GM21619 (cell line): Measurements from ENCODE around the gene SLC12A6.
"Not testable (repeated sequence)": the region's sequence is repeated elsewhere in the genome, so short reads cannot be mapped to it uniquely, and the experiment has no call there.

ENCODE experiments used
- ATAC-seq: cut with Tn5 transposase; IDR thresholded peaks from one replicate; pipeline ENCODE4 v1.9.1; 2021; ENCODE audit not compliant: unreplicated experiment

The SLC12A6 gene

DNA sequence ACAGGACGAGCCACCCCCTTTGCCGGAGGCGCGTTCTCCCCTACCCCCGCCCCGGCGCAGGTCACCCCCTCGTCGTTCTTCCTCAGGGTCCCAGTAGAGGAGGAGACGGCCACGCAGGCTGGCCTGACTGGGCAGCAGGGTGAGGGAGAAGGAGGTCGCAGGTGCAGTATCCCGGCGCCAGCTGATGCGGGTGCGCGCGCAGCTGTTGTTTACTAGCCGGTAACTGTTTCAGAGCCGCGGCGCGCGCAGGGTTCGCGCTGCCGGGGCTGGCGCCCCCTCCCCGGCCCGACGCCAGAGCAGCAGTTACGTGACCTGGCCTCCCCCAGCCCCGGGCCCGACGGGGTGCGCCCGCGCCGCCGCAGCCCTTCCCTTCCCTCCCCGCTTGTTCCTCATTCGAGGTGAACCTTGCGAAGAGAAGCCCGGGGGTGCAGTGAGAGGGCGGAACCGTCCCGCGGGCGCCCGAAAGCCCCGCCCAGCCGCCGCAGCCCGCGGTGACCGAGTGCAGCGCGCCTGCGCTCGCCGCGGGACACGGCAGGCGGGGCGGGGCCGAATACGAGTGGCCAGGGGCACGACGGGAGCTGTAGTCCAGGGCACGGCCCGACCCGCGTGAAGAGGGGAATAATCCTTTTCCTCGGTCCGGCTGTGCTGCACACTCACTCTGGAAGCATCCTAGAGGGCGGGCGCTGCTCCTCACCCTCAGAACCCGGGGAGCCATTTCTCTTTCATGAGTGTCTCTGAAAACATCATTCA lies at the start of gene SLC12A6:
Gene SLC12A6, minus strand, starts transcription at position 225 of the 750 bp plus-strand sequence. CDS start 1,101 bp downstream, outside the sequence.
- ATAC-seq: peak; percentile 70

GRCh38 chr15:34381829-34382521 lies 44.4 kb upstream of the SLC12A6 start:
- ATAC-seq: not testable (repeated sequence)

GRCh38 chr15:34380491-34380890 lies 42.9 kb upstream of the SLC12A6 start:
- ATAC-seq: not testable (repeated sequence)

DNA sequence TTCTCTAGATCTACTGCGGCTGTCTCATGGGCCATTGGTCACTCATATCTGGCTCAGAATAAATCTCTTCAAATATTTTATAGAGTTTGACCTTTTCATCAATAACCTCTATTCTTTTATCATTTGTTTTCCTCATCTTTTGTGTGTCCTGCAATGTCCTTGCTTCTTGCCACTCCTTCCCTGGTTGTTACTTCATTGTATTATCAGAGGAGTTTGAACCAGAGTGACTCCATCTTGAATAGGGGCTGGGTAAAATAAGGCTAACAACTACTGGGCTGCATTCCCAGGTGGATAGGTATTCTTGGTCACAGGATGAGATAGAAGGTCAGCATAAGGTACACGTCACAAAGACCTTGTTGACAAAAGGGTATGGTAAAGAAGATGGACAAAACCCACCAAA lies 39.3 kb upstream of the SLC12A6 start:
- no peak for ATAC-seq

- not testable (repeated sequence) for ATAC-seq
These were observed 38.0 kb upstream of the SLC12A6 start for GRCh38 chr15:34375541-34375940.

DNA sequence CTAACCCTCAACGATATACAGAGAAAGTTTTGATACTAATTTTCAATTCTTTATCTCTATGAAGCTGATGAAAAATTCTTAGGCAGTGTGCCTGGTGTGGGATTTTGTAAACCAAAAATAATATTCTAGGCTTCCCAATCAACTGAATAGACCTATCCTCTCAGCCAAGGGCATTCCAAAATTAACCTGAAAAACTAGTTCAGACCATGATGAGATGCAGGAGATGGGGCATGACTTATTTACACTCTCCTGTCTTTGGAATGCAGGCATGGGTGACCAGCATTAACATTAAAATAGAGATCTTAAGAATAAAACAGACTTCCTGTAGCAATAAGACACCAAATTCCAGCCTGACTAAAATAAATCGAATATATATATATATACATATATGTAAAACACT lies 37.2 kb upstream of the SLC12A6 start:
- ATAC-seq: no peak

DNA sequence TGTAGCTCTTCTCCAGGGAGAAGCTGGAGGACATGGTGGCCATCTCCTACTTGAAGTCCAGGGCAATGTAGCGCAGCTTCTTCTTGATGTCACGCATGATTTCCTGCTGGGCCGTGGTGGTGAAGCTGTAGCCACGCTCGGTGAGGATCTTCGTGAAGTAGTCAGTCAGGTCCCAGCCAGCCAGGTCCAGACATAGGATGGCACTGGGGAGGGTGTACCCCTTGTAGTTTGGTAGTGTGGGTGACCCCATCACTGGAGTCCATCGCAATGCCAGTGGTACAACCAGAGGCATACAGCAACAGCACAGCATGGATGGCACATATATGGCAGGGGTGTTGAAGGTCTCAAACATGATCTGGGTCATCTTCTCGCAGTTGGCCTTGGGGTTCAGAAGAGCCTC lies 36.4 kb upstream of the SLC12A6 start:
- ATAC-seq: no peak

GRCh38 chr15:34370643-34371042 lies 33.1 kb upstream of the SLC12A6 start:
- no peak for ATAC-seq

DNA sequence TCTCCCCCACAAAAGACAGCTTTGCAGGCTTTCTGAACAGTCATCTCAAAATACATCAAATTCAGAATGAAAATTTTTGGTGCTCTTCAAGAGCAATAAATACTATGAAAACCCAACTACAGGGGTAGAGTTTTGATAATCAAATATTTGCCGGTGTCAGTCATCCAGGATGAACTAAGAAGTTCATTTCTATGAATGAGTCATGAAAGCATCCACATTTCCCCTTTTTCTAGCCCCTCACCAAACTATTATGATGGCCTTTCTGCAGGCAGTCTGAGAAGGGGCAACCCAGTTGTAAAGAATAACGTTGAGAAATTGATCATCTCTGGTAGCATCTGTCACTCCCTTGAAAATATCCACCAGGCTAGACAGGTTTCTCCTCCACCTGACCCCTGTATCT lies 32.5 kb upstream of the SLC12A6 start:
- no peak for ATAC-seq

DNA sequence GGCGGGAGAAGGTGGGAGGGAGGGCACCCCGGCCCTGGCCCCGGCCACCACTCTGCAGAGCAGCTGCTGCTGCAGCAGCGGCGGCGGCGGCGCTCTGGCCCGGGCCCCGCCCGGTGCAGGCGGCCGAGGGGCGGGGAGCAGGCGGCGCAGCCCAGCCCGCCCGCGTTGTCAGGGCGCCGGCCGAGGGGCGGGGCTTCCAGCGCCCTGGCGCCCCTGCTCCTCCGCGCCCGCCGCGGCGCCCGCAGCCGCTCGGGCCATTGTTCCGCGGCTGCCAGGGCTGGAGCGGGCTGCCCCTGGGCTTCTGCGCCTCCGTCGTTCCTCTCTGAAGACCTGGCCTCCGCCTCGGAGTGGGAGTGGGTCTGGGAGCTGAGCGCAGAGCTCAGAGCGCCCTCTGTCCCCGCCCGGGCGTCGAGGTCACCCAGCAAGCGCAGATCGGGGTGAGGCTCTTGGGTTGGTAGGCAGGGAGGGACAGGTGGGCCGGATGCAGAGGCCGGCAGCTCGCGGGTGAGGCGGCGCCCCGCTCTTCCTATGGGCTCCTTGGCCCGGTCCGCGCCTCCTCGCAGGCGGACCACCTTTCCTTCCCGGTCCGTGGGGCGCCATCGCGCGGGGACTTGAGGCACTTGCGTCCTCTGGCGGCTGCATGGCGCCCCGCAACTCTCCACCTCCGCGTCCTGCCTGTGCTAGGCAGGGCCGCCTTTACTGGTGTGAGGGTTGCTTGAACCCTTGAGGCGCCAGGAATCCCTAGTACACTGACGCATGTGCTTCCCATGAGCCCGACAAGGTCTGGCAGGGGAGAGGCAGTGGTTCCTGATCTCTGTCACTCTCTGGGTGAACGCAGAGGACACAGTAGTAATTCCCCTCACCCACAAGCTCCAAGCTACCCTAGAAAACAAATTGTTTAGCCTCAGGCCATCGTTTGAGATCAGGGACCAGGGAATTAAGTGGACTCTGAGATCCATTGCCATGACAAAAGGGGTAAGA lies 29.8 kb upstream of the SLC12A6 start, which contains the start of gene LPCAT4:
Gene LPCAT4, minus strand, starts transcription at position 96 of the 981 bp plus-strand sequence. CDS start 96 bp downstream, outside the sequence.
- peak; percentile 70 for ATAC-seq

DNA sequence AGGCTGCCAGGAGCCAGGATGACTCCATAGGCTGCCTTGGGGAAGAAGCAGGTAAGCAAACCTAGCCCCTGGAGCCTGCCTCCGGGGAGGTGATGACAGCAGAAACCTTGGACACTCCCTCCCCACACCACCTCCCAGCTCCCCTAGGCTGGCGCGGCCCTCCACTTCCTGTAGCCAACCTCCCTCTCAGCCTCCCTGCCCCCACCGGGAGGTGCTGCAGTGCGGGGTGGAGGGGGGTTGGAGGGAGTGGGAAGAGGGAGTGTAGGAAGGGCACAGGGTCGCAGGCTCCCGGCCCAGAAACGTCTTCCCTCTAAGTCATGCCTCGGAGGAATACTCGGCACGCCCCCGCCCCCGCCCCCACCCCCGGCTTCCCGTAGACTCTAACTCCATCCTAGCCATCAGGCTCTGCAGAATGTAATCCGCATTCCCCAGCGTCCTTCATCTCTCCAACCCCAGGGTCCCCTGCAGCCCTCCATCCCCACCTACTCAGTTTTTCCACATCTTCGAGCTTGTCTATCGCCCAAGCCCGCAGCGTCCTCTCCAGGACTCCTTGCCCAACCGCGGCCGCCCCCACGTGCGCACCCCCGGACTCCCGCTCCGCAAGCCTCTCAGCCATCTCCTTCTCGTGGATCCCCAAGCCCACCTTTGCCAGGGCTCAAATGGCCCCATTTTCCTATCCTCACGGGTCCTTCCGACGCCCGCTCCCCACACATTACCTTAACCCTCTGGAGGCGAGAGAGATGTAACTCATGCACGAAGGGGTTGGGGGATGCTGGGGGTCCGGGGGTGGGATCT lies 28.9 kb upstream of the SLC12A6 start:
- ATAC-seq: no peak

DNA sequence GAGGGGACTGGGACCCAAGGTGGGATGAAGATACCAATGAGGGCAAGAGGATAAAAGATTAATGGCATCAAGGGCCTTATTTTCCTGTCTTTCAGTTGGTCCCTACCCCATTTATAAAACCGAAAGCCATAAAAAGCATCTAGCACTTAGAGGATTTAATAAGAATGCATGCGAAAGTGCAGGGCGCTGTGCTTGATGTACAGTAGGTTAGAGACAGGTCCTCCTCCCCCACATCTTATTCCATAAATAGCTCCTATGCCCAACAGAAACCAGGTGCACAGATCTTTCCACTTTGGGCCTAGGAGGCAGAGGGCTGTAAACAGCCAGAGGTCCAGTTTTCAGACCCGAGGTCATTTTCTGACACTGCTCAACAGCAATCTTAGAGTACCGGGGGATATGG lies 28.3 kb upstream of the SLC12A6 start:
- no peak for ATAC-seq

DNA sequence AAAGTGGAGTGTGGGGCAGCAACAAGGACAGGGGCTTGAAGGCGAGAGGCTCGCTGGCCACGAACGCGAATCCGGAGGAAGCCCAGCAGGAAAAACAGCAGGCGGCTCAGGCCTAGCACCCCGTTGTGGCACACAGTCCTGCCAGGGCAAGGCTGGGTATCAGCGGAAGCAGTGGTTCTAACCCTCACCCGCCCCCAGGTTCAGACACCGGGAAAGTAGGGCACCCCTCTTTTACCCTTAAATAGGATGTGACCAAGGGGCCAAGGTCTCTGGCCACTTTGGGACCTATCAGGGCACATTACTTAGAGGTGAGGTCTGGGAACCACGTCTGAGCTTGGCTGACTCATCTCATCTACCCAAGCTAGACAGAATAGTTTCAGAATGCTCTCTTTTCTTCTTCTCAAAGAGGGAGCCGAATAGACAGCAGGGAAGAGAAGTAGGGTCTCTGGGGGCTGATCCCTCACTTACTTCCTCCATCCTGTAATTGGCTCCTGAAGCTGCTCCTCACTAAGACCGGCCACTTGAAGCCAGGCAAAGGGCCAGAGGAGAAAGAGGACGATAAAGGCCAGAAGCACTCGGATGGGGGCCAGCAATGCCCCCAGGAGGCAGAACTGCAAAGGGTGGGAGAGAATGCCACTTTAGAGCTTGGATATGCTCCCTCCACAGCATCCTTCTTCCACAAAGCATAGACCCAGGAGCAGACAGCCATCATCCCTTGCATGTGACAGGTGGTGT lies 27.7 kb upstream of the SLC12A6 start:
- ATAC-seq: no peak

DNA sequence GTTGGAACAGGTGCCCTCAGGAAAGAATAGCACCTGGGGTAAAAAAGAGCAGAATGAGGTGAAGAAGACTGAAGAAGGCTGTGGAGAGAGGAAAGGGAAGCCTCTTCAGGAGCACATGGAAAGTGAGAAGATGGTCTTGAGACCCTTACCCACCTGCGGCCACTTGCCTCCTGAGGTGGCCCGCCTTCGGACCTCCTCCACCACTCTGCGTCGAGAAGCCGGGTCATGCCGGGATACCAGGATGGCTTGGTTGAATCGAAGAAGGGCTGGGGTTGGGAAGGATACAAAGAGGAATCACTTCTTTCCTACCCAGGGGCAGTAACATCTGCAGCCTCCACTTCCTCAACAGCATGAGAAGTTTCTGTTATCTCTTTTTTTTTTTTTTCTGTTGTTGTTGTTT lies 26.5 kb upstream of the SLC12A6 start:
- no peak for ATAC-seq

DNA sequence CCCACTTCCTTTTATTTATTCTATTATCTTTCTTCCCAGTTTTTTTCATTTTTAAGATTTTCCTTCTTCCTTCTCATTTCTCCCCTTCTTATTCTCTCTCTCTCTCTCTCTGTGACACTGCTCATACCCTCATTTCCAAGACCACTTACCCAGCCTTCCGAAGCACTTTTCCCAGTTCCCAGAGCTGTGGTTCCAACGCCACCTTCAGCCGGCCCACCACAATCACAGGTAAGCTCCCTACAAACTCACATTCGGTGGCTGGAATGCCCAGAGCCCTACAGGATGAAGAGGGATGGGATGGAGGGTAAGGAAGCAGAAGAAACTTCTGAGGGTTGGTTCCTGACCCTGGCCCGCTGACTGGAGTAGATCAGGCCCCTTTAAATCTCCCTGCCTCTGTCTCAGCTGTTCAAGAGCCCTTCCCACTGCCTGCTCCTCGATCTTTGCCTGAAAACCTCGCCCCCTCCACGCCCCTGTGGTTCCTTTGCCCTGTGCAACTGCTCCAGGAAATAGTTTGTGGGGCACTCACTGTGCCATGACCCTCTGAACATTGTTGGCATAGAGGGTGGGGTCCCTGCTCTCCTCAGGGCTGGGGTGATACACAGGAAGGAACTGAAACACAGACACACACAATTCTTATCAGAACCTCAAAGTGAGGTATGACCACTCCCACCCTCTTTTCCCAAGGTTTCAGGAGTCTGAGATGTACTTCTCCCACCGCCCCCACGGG lies 24.6 kb upstream of the SLC12A6 start:
- no peak for ATAC-seq

DNA sequence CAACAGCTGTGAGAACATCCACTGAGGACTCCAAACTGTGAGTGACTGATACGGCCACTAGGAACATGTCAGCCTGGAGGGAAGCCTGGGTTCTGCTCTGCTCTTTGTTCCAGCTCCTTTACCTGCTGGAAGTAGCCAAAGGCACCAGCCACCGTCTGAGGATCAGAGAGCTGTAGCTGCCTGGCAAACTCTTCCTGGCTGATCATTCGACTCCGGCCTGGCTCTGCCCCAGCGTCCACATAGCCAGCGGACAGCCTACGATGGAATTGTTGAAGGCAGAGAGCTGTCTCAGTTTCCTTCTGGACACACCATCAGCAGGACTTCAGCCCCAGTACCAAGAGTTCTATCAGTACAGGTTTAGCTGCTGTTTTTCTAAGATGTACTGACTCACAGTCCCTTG lies 23.7 kb upstream of the SLC12A6 start:
- ATAC-seq: no peak

GRCh38 chr15:34360298-34360697 lies 22.7 kb upstream of the SLC12A6 start:
- ATAC-seq: no peak

DNA sequence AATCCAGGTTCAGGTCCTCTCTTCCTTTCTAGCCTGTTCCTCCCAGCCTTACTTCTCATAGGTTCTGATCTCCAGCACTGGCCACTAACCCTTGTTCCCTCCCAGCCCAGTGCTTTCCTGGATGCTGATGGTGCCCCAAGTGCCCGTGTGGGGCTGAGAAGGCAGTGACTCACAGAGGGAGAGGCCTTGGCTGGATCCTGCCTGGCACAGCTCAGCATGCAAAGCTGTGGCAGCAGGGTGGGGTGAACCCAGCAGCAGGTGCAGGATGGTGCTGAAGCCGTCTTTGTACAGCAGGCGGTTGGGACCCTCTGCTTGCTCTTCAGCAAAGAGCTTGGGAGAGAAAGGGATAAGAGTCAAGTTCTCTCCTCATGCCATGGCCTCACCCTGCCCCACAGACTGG lies 21.8 kb upstream of the SLC12A6 start:
- no peak for ATAC-seq

DNA sequence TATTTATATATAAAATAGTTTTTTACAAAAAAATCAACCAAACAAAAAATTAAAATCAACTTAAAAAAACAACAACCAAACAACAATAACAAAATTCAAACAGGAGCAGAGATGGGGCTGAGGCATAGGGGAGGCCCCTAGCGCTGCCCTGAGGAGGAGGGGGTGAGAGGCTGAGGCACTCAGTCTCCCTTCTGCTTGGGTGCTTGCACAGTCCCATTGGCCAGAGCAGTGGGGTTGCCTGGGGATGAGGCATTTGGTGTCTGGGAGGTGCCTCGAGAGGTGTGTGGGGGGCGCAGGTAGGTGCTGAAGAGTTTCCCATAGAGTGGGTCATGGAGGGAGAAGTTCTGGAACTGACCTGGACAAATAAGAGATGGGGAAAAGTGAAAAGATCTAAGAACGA lies 21.4 kb upstream of the SLC12A6 start:
- ATAC-seq: no peak
